H1 (cell line): ENCODE measurements around the gene GALR2. TPM values are rescaled to one million over a fixed set of nuclear protein-coding genes. Genes with fewer than 3 reads are reported as not detected.
"Not testable (repeated sequence)": the region's sequence is repeated elsewhere in the genome, so short reads cannot be mapped to it uniquely, and the experiment has no call there.

ENCODE experiments used
- CTCF ChIA-PET: fragments of 300-600 bp; sonication (Branson Sonifier 250); formaldehyde crosslinking; loops from one replicate; lab custom pipeline; 2021; ENCODE audit not compliant: partially characterized antibody; lab: Charles Lee
- POLR2A ChIA-PET: fragments of 300-600 bp; sonication (Branson Sonifier 250); formaldehyde crosslinking; loops from one replicate; lab custom pipeline; 2021; ENCODE audit warnings: inconsistent platforms; ENCODE audit not compliant: partially characterized antibody; lab: Charles Lee
- DNase-seq, 2 experiments: peaks; one replicate each; pipeline versions ENCODE4 v3.0.0 to v3.0.0-alpha.2; 2010 to 2022; ENCODE audit warnings: low spot score in 2 of 2, low read depth in 1 of 2, mixed read lengths in 1 of 2
- FAIRE-seq: peaks from 2 replicates; lab custom pipeline; 2011; peaks lifted over from hg19 to GRCh38; lab: Jason Lieb, UNC
- H2AFZ ChIP-seq: 2 replicates; pipeline ENCODE4 v1.8.1; 2012; ENCODE audit warnings: low read length, inconsistent platforms
- H2AK5ac ChIP-seq: 2 replicates; pipeline ENCODE4 v1.6.1; 2013; ENCODE audit warnings: low read depth, low read length
- H2BK120ac ChIP-seq: replicated peaks from 2 replicates; pipeline ENCODE3; 2013; ENCODE audit warnings: low read depth, low read length, inconsistent platforms
- H2BK12ac ChIP-seq: 2 replicates; pipeline ENCODE4 v1.6.1; 2013; ENCODE audit warnings: low read depth, low read length
- H2BK15ac ChIP-seq: 2 replicates; pipeline ENCODE4 v1.6.1; 2013; ENCODE audit warnings: low read length
- H2BK20ac ChIP-seq: 2 replicates; pipeline ENCODE4 v1.6.1; 2013; ENCODE audit warnings: low read length
- H2BK5ac ChIP-seq: 2 replicates; pipeline ENCODE4 v1.6.1; 2013; ENCODE audit warnings: low read depth, low read length
- H3K14ac ChIP-seq: 2 replicates; pipeline ENCODE4 v1.6.1; 2013; ENCODE audit warnings: inconsistent platforms; ENCODE audit not compliant: insufficient read length
- H3K18ac ChIP-seq: 2 replicates; pipeline ENCODE4 v1.6.1; 2013; ENCODE audit warnings: low read length; ENCODE audit errors: extremely low read depth
- H3K23ac ChIP-seq: 2 replicates; pipeline ENCODE4 v1.6.1; 2013; ENCODE audit warnings: inconsistent platforms; ENCODE audit not compliant: insufficient read length
- H3K23me2 ChIP-seq: 2 replicates; pipeline ENCODE4 v1.6.1; 2013; ENCODE audit warnings: low read depth, low read length
- H3K27ac ChIP-seq: 2 replicates; pipeline ENCODE4 v1.6.1; 2011; ENCODE audit warnings: low read depth, low read length, inconsistent platforms
- H3K27me3 ChIP-seq, 4 experiments: replicated peaks in 1 of 4; 1 replicate in 1 of 4; 2 replicates in 3 of 4; pipeline versions ENCODE4 v1.6.1 to v1.8.1; 2011 to 2013; ENCODE audit warnings: low read length in 3 of 4, mild to moderate bottlenecking in 3 of 4, inconsistent platforms in 2 of 4, mixed read lengths in 2 of 4, moderate library complexity in 1 of 4; ENCODE audit not compliant: control insufficient read depth in 3 of 4, insufficient read depth in 3 of 4; ENCODE audit errors: extremely low read depth in 1 of 4
- H3K36me3 ChIP-seq, 4 experiments: 2 replicates each; pipeline versions ENCODE4 v1.6.1 to v1.8.1; 2011 to 2013; ENCODE audit warnings: mild to moderate bottlenecking in 4 of 4, low read length in 3 of 4, moderate library complexity in 2 of 4, control low read depth in 1 of 4, inconsistent platforms in 1 of 4; ENCODE audit not compliant: insufficient read depth in 4 of 4, control insufficient read depth in 2 of 4
- H3K4ac ChIP-seq: replicated peaks from 2 replicates; pipeline ENCODE3; 2013; ENCODE audit warnings: low read length, low read depth, mixed read lengths, inconsistent platforms; ENCODE audit not compliant: insufficient read length
- H3K4me1 ChIP-seq, 4 experiments: replicated peaks in 1 of 4; 1 replicate in 1 of 4; 2 replicates in 3 of 4; pipeline versions ENCODE4 v1.6.1 to v1.8.1; 2011 to 2013; ENCODE audit warnings: low read length in 3 of 4, inconsistent platforms in 2 of 4, mixed read lengths in 1 of 4; ENCODE audit not compliant: insufficient read depth in 4 of 4, control insufficient read depth in 3 of 4
- H3K4me2 ChIP-seq, 2 experiments: 2 replicates each; pipeline versions ENCODE4 v1.6.1 to v1.8.1; 2011 to 2013; ENCODE audit warnings: low read depth in 2 of 2, low read length in 2 of 2, control low read depth in 1 of 2, inconsistent platforms in 1 of 2, mild to moderate bottlenecking in 1 of 2; ENCODE audit not compliant: insufficient read depth in 1 of 2
- H3K4me3 ChIP-seq, 4 experiments: fragments of 200-600, 300-600 bp in 1 of 4; sonication (generic), shearing (Covaris generic), sonication (Bioruptor Twin) in 1 of 4; 2 replicates each; pipeline versions ENCODE4 v1.5.1 to v1.8.1; 2011 to 2016; ENCODE audit warnings: low read length in 4 of 4, low read depth in 3 of 4, control low read depth in 2 of 4, inconsistent platforms in 2 of 4, mild to moderate bottlenecking in 2 of 4, mixed read lengths in 1 of 4, moderate library complexity in 1 of 4; ENCODE audit not compliant: insufficient read depth in 2 of 4; ENCODE audit errors: extremely low read depth in 1 of 4
- H3K56ac ChIP-seq: replicated peaks from 2 replicates; pipeline ENCODE3; 2013; ENCODE audit warnings: low read depth, mild to moderate bottlenecking, mixed read lengths, low read length, inconsistent platforms; ENCODE audit not compliant: insufficient read length
- H3K79me1 ChIP-seq: 2 replicates; pipeline ENCODE4 v1.6.1; 2013; ENCODE audit warnings: low read depth, low read length, control low read depth
- H3K79me2 ChIP-seq, 2 experiments: 2 replicates each; pipeline versions ENCODE4 v1.6.1 to v1.8.1; 2012 to 2013; ENCODE audit warnings: low read length in 2 of 2, mild to moderate bottlenecking in 2 of 2, inconsistent platforms in 1 of 2; ENCODE audit not compliant: insufficient read depth in 2 of 2, control insufficient read depth in 1 of 2
- H3K9ac ChIP-seq, 4 experiments: replicated peaks in 1 of 4; 1 replicate in 1 of 4; 2 replicates in 3 of 4; pipeline versions ENCODE4 v1.6.1 to v1.8.1; 2011 to 2013; ENCODE audit warnings: low read depth in 3 of 4, low read length in 3 of 4, control low read depth in 2 of 4, mild to moderate bottlenecking in 2 of 4, moderate library complexity in 2 of 4, inconsistent platforms in 1 of 4; ENCODE audit errors: extremely low read depth in 1 of 4
- H3K9me3 ChIP-seq, 2 experiments: 2 replicates each; pipeline versions ENCODE4 v1.6.1 to v1.8.1; 2012 to 2013; ENCODE audit warnings: mild to moderate bottlenecking in 2 of 2, moderate library complexity in 2 of 2, control low read depth in 1 of 2, inconsistent platforms in 1 of 2, low read depth in 1 of 2, low read length in 1 of 2, mixed read lengths in 1 of 2; ENCODE audit not compliant: insufficient read depth in 2 of 2
- H4K20me1 ChIP-seq, 2 experiments: replicated peaks in 1 of 2; 2 replicates each; pipeline versions ENCODE3 to v1.8.1; 2011 to 2013; ENCODE audit warnings: inconsistent platforms in 2 of 2, low read length in 2 of 2, mild to moderate bottlenecking in 1 of 2; ENCODE audit not compliant: insufficient read depth in 2 of 2, control insufficient read depth in 1 of 2
- H4K5ac ChIP-seq: 2 replicates; pipeline ENCODE4 v1.6.1; 2013; ENCODE audit warnings: low read length, low read depth, mixed read lengths, inconsistent platforms; ENCODE audit not compliant: insufficient read length
- H4K8ac ChIP-seq: 2 replicates; pipeline ENCODE4 v1.8.0; 2013; ENCODE audit warnings: mild to moderate bottlenecking, moderate library complexity, low read length, inconsistent platforms; ENCODE audit not compliant: insufficient read depth; ENCODE audit errors: extremely low read depth
- H4K91ac ChIP-seq: replicated peaks from 2 replicates; pipeline ENCODE3; 2013; ENCODE audit warnings: low read length, mixed read lengths, inconsistent platforms; ENCODE audit not compliant: insufficient read length
- WGBS, 2 experiments: shearing (Covaris generic) in 1 of 2; methylation state at CpG; one replicate each; pipeline versions ENCODE4 v1.1.6 to v1.1.7; 2013 to 2015; ENCODE audit warnings: low lambda C conversion rate in 2 of 2, mixed read lengths in 2 of 2, inconsistent platforms in 1 of 2, low coverage in 1 of 2, missing lambda C conversion rate in 1 of 2; ENCODE audit not compliant: insufficient replicate concordance in 2 of 2, insufficient coverage in 1 of 2, insufficient read length in 1 of 2; ENCODE audit errors: extremely low coverage in 1 of 2, missing lambda C conversion rate in 1 of 2; 5-methylcytosine and 5-hydroxymethylcytosine counted together
- polyA plus RNA-seq, 7 experiments: library from polyadenylated mRNA; depleted of rRNA in 3 of 7; stranded (reverse) in 5 of 7; unstranded in 2 of 7; fragments of >200 nt in 5 of 7; fragments of 200-250 nt in 2 of 7; gene quantifications; 1 replicate in 5 of 7; 2 replicates in 1 of 7; 4 replicates in 1 of 7; pipeline versions ENCODE4 v1.2.1 to v1.2.3, GENCODE V29; 2011 to 2013; ENCODE audit warnings: missing spikeins in 2 of 7, mixed read lengths in 2 of 7
- total RNA-seq: library from RNA; stranded (reverse); fragmentation: NEBNext Ultra II Directional; extraction: Animal tissue kit (Norgen Biotek cat#: 25700); gene quantifications from 2 replicates; pipeline ENCODE4 v1.2.1, GENCODE V29; 2021

The GALR2 gene
- total and polyA plus RNA-seq, 2 of the 8 experiments (the other 6 are each of a cell fraction or from before 2014, with no cell fraction given), result 0.86 to 2.2 TPM

DNA sequence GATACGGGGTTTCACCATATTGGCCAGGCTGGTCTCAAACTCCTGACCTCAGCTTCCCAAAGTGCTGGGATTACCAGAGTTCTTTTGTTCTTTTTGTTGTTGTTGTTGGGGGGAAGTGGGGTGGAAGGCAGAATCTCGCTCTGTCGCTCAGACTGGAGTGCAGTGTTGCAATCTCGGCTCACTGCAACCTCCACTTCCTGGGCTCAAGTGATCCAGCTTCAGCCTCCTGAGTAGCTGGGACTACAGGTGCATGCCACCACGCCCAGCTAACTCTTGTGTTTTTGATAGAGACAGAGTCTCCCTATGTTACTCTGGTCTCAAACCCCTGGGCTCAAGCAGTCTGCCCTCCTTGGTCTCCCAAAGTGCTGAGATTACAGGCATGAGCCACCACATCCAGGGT, 3.8 kb downstream of the GALR2 start:
- H3K18ac ChIP-seq, H2AFZ ChIP-seq, H2BK12ac ChIP-seq, H3K79me1 ChIP-seq, H4K5ac ChIP-seq, H2BK20ac ChIP-seq, H3K9ac ChIP-seq, FAIRE-seq, DNase-seq, H3K9me3 ChIP-seq, H3K4me3 ChIP-seq, H3K36me3 ChIP-seq, H3K27ac ChIP-seq, H2BK5ac ChIP-seq, H2AK5ac ChIP-seq, H4K91ac ChIP-seq, H2BK15ac ChIP-seq, H3K14ac ChIP-seq, H3K56ac ChIP-seq, H4K8ac ChIP-seq, H2BK120ac ChIP-seq, H3K23ac ChIP-seq, H3K4me2 ChIP-seq, H3K4ac ChIP-seq, H3K79me2 ChIP-seq: not testable (repeated sequence)
- Histone ChIP-seq H3K27me3 (peaks cover 54 to 68% (median 65%) of the 10 kb centered on the region in 4 experiments), H3K23me2 (peaks cover 20% of the 10 kb centered on the region; the same call in 1 of the 2 replicates), H4K20me1 (peaks cover 2 to 15% of the 10 kb centered on the region in 2 experiments), H3K4me1 (peaks cover 0 to 45% (median 39%) of the 10 kb centered on the region in 4 experiments; a peak in 6 of 7 replicates)
- POLR2A ChIA-PET, result interaction anchor here (0.9 to 4.0 kb wide), 7 partner anchors 10 to 163 kb away, joined by 3 to 28 read pairs (median 3); partner anchors contain the start of gene EXOC7
- CTCF ChIA-PET, result interaction anchor here (0.7 to 7.6 kb wide), 5 partner anchors 15 to 363 kb away, joined by 3 to 36 read pairs (median 4); no protein-coding TSS in a partner anchor
- 78% methylated on average over 5 of the region's 5 CpGs; no CpG with 5 or more reads in 1 of the 2 experiments for WGBS, 2 experiments
